ENCODE measurements around the gene GGA1.

Gene GGA1

DNA sequence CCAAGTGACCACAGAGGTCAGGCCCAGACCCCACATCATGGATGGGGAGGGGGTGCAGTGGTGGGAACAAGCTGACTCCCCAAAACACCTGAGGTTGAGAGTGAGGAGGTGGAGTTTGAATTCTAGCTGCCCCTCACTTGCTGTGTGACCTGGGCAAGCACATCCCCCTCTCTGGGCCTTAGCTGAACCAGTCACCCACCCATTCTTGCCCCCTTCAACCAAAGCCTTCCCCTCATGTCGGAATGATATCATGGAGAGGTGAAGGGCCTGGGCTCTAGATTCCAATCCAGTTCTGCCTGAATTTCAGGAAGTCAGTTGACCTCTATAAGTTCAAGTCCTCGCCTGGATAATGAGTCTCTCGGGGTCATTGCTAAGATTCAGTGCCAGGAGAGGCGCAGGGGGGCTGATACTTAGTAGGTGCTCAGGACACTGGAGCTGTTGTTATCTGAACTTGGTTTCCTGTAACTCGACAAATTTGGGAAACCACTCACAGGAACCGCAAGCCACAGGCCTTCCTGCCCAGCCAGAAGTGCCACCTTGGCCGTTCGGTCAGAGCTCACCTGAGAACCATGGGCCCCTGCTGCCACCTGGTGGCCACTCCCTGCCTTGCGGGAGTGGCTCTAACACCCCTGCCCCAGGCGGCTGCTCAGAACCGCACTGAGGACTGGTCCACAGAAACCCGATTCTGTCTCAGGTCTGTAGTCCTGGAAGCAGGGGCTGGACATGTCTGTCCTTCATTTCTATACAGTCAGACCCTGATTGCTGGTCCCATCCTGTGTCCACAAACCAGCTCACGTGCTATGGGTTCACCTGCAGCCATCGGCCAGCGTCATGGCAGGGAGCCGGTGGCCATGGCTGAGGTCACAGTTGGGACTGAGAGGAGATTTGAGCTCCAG is 41.5 kb upstream of the GGA1 start:
- in situ Hi-C loops (cut with HindIII; ENCODE audit: low sequenced_read_pairs): no loop called here
- peak; percentile 62 for DNase-seq (ENCODE audit: low read depth, low spot score)
- TF ChIP-seq, protein P1, sequence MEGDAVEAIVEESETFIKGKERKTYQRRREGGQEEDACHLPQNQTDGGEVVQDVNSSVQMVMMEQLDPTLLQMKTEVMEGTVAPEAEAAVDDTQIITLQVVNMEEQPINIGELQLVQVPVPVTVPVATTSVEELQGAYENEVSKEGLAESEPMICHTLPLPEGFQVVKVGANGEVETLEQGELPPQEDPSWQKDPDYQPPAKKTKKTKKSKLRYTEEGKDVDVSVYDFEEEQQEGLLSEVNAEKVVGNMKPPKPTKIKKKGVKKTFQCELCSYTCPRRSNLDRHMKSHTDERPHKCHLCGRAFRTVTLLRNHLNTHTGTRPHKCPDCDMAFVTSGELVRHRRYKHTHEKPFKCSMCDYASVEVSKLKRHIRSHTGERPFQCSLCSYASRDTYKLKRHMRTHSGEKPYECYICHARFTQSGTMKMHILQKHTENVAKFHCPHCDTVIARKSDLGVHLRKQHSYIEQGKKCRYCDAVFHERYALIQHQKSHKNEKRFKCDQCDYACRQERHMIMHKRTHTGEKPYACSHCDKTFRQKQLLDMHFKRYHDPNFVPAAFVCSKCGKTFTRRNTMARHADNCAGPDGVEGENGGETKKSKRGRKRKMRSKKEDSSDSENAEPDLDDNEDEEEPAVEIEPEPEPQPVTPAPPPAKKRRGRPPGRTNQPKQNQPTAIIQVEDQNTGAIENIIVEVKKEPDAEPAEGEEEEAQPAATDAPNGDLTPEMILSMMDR (IDR thresholded peaks at IDR 0.05; ENCODE audit: low read depth, low read length): peak; percentile 93
- no peak overlapping the region for H3K4me3 ChIP-seq (ENCODE audit: low read depth, low read length)

DNA sequence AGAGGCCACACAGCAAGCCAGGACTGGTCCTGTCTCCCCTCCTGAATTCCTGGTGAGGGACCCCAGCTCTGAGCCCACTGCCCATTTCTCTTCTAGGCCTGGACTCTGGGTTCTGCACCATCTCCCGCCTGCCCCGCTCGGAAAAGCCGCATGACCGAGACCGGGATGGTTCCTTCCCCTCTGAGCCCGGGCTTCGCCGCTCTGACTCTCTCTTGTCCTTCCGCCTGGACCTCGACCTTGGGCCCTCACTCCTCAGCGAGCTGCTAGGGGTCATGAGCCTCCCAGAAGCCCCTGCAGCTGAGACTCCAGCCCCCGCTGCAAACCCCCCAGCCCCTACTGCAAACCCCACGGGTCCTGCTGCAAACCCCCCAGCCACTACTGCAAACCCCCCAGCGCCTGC is 40.6 kb upstream of the GGA1 start:
- no peak for DNase-seq (ENCODE audit: low read depth, low spot score)
- H3K4me3 ChIP-seq (ENCODE audit: low read depth, low read length): no peak overlapping the region
- TF ChIP-seq, protein P1 (IDR thresholded peaks at IDR 0.05; ENCODE audit: low read depth, low read length): no peak
- in situ Hi-C loops (cut with HindIII; ENCODE audit: low sequenced_read_pairs): no loop called here

DNA sequence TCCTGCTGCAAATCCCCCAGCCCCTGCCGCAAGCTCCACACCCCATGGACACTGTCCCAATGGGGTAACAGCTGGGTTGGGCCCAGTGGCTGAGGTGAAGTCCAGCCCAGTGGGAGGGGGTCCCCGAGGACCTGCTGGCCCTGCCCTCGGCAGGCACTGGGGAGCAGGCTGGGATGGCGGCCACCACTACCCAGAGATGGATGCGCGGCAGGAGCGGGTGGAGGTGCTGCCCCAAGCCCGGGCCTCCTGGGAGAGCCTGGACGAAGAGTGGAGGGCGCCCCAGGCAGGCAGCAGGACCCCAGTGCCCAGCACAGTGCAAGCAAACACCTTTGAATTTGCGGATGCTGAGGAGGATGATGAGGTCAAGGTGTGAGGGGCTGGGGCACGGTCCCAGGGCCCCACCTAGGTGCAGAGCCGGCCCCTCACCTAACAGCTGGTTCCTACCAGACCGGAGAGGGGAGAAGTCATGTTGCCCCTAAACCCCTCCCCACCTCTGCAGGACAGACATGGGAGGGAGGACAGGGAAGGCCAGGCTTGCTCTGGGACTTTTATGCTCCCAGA is 40.1 kb upstream of the GGA1 start:
- in situ Hi-C loops (cut with HindIII; ENCODE audit: low sequenced_read_pairs): no loop called here
- no peak for DNase-seq (ENCODE audit: low read depth, low spot score)
- TF ChIP-seq, protein P1 (IDR thresholded peaks at IDR 0.05; ENCODE audit: low read depth, low read length): no peak
- H3K4me3 ChIP-seq (ENCODE audit: low read depth, low read length): no peak overlapping the region

DNA sequence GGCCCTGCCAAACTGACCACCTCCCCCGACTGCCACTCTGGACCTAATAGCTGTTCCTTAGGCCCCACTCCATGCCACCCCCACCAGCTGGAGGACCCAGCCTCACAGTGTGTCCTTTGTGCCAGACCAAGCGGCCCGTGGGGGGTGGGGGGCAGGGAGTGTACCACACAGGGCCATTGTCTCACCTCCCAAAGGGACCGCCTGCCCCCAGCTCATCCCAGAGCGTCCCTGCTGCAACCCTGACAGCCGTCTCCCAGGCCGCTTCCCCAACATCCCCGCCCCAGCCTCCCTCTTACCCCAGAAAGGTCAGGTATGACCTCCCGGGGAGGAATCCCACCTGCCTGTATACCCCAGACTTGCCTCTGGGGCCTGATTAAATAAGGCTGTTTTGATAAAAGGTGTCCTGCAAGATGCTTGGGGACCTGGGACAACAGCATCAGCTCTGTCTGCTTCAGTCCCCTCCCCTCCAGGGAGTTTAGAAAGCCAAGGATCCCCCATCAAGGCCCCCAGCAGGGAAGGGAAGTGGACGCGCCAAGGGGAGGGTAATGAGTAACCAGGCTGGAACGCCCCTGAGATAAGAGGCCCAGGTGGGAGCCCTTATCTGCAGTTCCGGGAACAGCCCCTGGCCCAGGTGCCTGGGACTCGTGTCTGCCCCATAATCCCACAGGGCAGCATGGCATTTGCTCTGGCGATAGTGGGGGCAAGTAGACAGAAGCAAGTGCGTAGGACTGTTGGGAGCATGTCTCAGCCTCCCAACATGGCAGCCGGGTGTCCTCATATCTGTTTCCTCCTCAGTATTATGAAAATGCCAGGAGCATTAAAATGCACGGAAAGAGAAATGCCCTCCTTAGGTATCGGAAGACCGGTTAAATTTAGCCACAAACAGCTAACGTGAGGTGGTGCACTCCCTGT is 39.4 kb upstream of the GGA1 start:
- TF ChIP-seq, protein P1 (IDR thresholded peaks at IDR 0.05; ENCODE audit: low read depth, low read length): no peak
- no peak overlapping the region for H3K4me3 ChIP-seq (ENCODE audit: low read depth, low read length)
- in situ Hi-C loops (cut with HindIII; ENCODE audit: low sequenced_read_pairs): no loop called here
- no peak for DNase-seq (ENCODE audit: low read depth, low spot score)

DNA sequence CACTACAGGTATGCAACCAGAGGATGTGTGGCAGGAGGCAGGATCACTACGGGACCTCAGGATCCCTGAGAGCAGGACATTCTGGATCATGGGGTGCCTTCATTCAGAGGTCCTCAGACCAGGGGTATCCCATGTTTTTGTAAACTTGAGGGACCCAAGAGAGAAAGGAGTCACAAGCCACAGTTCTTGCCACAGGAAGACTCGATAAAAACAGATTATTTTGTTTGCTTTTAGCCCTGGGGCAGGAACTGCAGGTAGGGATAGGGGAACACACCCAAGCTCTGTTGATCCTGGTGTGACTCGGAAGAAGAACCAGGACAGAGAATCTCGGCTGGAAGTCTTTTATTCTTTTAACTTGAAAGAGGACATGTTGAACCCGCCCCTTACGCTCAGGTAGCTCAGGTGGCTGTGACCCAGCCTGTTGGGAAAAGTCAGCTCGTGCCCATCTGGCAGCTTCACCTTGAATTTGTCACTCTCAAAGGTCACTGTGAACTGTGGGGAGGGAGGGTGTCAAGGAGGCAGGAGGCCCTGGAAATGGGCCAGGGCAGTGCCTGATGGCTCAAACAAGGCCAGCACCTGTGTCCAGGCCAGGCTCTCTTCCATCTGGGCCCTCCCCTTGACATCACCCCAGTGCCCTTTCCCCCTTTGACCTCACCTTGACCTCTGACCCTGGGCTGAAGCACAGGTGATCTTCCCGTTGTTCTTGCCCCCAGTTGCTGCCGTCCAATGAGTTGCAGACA is 38.5 kb upstream of the GGA1 start:
- no peak overlapping the region for H3K4me3 ChIP-seq (ENCODE audit: low read depth, low read length)
- in situ Hi-C loops (cut with HindIII; ENCODE audit: low sequenced_read_pairs): no loop called here
- no peak for DNase-seq (ENCODE audit: low read depth, low spot score)
- TF ChIP-seq, protein P1 (IDR thresholded peaks at IDR 0.05; ENCODE audit: low read depth, low read length): no peak

DNA sequence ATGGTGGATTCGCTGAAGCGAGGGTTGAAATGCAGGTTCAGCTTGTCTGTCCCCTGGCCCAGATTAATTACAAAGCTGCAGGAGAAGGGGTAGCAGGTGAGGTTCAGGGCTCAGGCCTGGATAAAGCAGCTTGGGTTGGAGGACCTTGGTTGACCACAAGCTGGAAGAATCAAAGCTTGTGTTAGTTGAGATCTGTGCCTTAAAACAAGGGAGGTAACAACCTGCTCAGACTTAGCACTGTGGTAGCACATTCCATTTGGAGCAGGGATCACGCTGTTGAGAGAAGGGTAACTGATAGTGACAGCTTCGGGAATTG is 38.0 kb upstream of the GGA1 start:
- TF ChIP-seq, protein P1 (IDR thresholded peaks at IDR 0.05; ENCODE audit: low read depth, low read length): no peak
- H3K4me3 ChIP-seq (ENCODE audit: low read depth, low read length): no peak overlapping the region
- in situ Hi-C loops (cut with HindIII; ENCODE audit: low sequenced_read_pairs): no loop called here
- DNase-seq (ENCODE audit: low read depth, low spot score): no peak
